Glomerular visceral epithelial cell (primary cell): ENCODE results near the gene SLC25A12.
"Not testable (repeated sequence)": the region's sequence is repeated elsewhere in the genome, so short reads cannot be mapped to it uniquely, and the experiment has no call there.

Source experiments
- DNase-seq: peaks from one replicate; pipeline ENCODE4 v3.0.0-alpha.2; 2016; ENCODE audit errors: extremely low spot score

Gene SLC25A12

GRCh38 chr2:171822525-171823322, 71.3 kb downstream of the SLC25A12 start:
- DNase-seq: no peak

GRCh38 chr2:171819453-171819852, 74.6 kb downstream of the SLC25A12 start:
- DNase-seq: no peak

DNA sequence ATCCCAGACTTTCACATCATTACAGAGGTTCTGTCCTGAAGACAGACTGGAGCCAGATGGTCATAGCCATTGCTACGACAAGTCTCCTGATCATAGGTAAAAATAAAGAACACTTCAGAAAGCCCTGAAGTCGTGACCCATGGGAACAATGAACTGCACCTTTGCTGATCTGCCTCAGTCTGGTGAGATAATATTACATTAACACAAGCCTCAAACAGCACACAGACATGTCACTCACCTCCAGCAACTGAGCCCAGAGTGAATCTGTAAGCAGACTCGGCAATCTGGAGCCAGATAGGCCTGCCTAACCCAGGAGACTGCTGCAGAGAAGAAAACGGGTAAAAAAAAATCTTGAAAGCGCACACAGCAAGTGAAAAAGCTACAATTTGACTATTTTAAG, 79.2 kb downstream of the SLC25A12 start:
- DNase-seq: no peak

DNA sequence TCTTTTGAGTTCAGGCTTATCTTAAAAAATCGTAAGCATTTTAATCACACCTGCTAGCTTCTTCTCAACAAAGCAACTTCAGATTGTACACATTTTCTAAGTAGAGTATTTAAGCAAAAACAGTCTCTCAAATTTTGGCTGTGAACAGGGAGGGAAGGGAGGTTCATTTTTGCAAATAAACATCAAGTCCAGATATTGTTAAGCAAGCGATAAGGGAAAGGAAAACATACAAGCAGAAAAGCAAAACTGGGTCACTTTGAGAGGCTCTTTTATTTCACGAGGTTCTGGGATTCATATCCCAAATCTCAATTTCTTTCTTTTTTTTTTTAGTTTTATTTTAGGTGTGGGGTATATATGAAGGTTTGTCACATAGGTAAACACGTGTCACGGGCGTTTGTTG, 79.9 kb downstream of the SLC25A12 start:
- DNase-seq: no peak

GRCh38 chr2:171813729-171814128, 80.3 kb downstream of the SLC25A12 start:
- no peak for DNase-seq

DNA sequence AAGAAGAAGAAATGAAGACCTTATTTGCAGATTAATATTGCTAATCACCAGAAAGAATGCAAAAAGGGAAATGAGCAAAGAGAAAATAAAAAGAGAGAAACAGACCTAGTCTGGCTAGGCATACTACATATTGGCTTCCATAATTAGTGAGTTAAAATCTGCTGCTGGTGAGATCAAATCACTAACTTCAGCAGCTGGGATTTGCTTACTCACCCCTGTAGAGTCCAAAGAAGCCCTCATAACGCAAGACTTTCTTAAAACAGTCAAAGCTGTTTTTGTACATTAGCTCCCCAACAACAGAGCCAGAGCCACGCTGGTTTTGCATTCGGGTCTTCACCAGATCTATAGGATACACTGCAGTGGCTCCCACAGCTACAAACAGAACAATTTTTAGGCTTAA, 80.9 kb downstream of the SLC25A12 start:
- no peak for DNase-seq

- DNase-seq: peak; percentile 33
Measured at GRCh38 chr2:171811245-171811628, 82.8 kb downstream of the SLC25A12 start.

DNA sequence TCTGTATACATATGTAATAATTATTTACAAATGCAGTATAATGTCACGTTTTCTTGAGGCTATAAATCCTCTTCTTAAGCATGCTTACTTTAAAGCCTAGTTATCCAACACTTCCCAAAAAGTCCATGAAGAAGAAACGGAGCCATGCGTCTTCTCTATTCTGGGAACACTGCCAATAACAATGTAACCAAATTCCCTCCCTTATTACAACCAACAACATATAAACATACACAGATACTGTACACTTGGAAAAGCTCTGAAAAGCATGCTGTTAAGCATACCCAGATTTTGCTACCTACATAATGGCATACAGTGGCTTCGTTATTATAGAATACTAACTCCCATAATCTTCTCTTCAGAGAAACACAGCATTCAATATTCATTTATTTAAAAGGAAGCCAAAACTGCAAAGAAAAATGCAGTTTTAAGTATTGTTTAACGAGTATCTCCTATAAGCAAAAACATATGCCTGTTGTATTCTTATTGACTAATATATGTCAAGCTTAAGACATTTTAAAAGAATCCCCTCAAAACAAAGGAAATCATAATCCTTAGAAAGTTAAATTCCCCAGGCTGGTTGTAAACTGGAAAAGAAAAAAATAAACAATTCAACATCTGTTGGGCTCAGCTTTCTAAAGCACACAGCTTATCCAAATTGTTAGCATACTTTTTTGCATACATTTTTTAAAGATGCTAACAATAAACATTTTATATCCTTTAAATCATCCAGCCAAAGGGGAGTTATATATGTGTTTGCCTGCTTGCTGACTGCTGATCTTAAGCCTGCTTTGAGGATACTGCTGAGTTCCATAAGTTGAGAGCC, 83.4 kb downstream of the SLC25A12 start:
- DNase-seq: no peak

- DNase-seq: not testable (repeated sequence)
Measured at GRCh38 chr2:171808885-171809284, 85.2 kb downstream of the SLC25A12 start.

DNA sequence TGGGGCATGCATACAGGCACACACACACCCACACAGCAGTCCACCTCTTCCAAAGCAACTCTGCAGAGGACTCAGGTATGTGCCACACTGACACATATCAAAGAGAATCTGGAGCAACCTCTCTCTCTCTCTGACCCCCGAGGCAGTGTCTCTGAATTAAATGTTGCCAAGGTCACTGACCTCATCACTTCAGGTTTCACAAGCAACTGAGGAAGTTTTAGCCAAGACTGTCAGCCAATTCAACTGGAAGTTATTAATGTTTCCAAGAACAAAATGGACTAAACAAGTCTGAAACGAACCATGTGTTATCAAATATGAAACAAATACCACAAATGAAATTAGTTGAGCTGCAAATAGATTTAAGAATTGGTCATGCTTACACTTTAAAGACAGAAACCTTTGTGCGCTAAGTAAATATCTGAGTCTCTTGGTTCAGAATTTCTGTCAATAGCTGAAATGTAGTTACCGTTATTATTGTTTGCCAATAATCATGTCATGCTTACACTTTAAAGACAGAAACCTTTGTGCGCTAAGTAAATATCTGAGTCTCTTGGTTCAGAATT, 86.1 kb downstream of the SLC25A12 start:
- no peak for DNase-seq

GRCh38 chr2:171807119-171807518, 86.9 kb downstream of the SLC25A12 start:
- no peak for DNase-seq

- no peak for DNase-seq
Measured at GRCh38 chr2:171804456-171804855, 89.6 kb downstream of the SLC25A12 start.

GRCh38 chr2:171803757-171804156, 90.3 kb downstream of the SLC25A12 start:
- no peak for DNase-seq

DNA sequence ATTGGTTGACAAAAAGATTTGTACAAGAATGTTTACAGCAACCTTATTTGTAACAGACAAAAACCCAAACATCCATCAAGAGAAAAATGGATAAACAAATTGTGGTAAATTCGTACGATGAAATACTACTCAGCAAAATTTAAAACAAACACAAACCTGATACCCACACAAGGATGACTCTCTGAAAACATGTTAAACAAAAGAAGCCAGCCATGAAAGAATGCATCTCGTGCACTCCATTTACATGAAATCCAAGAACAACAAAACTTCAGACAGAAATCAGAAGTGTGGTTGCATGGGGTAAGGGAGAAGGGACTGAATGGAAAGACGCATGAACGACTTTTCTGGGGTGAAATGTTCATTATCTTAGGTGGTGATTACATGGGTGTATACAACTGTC, 93.4 kb downstream of the SLC25A12 start:
- DNase-seq: no peak

GRCh38 chr2:171798156-171798820, 95.8 kb downstream of the SLC25A12 start:
- peak; percentile 44 for DNase-seq

DNA sequence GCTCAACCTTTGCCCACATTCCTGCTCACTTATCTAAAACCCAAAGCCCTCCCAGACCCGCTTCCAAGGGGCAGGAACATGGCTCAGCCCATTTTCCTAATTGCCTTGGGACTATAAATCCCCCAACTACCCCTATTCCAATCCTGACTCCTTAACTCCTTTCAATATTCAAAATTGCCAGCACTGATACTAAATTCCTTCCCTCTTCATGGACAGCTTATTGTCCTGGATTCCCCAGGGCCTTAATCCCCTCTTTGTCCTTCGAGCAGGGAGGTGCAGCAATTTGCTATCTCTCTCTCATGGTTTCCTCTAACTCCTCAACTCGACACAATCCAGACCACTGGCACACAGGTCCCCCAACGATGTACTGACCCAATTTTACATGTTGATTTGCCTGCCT, 99.1 kb downstream of the SLC25A12 start:
- no peak for DNase-seq

DNA sequence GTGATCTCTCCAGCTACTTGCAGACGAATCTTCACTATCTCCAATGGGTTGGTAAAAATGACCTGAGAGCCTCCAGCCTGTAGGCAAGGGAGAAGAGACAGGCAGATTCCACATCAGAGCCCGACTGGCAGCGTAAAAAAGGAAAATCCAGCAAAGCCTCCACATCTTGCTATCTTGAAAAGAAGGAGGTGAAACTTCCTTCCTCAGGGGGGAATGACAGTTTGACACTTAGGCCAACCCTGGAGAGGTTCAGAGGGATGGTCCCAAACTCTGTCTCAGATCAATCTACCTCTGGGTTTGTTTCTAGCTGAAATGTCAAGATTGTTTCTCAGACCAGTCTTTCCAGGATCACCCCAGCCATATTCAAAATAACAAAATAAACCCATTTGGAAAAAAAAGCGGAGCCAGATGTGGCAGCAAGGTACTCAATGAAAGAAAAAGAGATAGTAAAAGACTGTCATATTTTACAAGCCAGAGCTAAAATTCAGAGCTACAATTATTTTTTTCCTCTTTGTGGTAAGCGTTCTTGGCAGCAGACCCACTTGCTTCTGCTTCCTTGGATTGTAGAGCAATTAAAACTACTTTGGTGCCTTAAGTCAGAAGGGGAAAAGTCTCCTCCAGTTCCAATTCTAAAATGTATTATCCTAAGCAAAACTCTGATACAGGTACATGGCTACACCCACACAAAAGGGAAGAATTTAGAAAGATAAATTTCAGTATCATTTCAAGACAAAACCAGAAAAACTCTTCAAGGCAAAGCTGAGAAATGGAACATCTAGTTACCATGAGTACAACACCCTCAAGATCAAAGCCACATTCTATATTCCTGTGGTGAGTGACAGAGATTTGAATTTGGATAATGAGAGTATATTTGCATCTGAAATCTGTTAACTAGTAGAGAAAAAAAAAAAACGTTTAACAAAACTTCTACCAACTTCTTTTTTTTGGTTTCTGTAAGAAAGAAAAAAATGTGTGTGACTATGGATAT, 100.1 kb downstream of the SLC25A12 start:
- no peak for DNase-seq

GRCh38 chr2:171792886-171793580, 101.0 kb downstream of the SLC25A12 start:
- DNase-seq: no peak

- DNase-seq: no peak
Measured at GRCh38 chr2:171792157-171792556, 101.9 kb downstream of the SLC25A12 start.

DNA sequence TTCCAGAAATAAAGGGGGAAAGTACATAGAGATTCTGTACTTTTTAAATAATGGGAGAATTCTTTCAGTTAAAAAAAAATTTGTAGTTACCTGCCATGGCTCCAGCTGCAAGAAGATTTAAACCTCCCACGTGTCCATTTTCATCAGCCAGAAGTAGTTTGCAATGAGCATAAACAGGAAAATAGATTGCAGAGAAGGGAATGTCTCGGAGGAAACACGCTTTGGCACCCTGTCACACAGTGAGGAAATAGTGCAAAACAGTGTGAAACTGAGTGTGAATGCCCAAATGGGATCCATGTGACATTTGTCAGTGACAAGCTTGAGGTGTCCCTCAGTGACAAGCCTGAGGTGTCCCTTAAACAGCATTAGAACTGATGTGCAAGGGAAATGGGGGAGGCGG, 102.7 kb downstream of the SLC25A12 start:
- no peak for DNase-seq
